GM12892 (cell line): Measurements from ENCODE around the gene CCL27. TPM values are rescaled to one million over a fixed set of nuclear protein-coding genes. Genes with fewer than 3 reads are reported as not detected.

Experiments
- DNase-seq: peaks from one replicate; pipeline ENCODE4 v3.0.0; 2011; ENCODE audit not compliant: insufficient read length
- FAIRE-seq: peaks from 2 replicates; lab custom pipeline; 2011; peaks lifted over from hg19 to GRCh38; lab: Jason Lieb, UNC
- POLR2A ChIP-seq: IDR thresholded peaks from 2 replicates; pipeline ENCODE4 v1.6.1; 2011; ENCODE audit warnings: low read depth, low read length, control low read depth
- POLR2AphosphoS5 ChIP-seq: IDR thresholded peaks from 2 replicates; pipeline ENCODE4 v1.6.1; 2011; ENCODE audit warnings: low read depth, low read length, control low read depth
- TAF1 ChIP-seq: IDR thresholded peaks from 2 replicates; pipeline ENCODE4 v1.6.1; 2011; ENCODE audit warnings: low read depth, mild to moderate bottlenecking, control low read depth, low read length, borderline replicate concordance
- polyA plus RNA-seq: library from polyadenylated mRNA; unstranded; fragments of >200 nt; gene quantifications from one replicate; pipeline ENCODE4 v1.2.1, GENCODE V29; 2012; ENCODE audit warnings: missing spikeins, inconsistent platforms; ENCODE audit not compliant: missing spikeins

CCL27 gene, protein sequence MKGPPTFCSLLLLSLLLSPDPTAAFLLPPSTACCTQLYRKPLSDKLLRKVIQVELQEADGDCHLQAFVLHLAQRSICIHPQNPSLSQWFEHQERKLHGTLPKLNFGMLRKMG
- polyA plus RNA-seq, result not detected

DNA sequence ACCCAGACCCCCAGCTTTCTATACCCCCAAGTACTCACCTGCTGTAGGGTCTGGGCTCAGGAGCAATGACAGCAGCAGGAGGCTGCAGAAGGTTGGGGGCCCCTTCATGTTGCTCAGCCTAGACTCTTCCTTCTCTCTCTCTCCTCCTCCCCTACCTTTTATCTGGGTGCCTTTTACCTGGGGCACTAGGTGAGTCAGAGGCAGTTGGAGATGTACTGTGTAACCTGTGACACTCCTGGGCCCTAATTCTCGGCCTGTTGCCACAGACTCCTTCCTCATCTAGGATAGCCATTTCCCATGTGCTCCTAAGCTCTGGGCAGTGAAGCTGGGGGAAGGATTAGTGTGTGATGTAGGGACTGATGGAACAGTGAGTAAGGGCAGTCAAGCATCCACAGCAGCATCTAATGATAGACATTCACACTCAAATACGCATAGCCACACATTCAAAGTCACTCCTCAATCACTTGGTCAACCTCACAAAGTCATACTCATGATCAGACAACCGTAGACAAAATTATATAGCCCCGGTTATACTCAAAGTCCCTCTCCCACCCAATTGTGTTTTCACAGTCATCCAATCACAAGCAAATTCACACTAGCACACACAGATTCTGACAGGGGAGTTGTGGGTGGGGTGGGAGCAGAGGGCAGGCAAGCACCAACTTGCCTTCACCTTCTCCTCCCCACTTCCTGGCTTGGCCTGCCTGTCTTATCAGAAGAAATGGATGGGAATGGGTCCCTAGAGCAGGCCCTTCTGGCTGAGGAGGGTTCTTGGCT is at the start of gene CCL27:
Gene CCL27 (minus strand): TSS at position 132 of the 777 bp plus-strand sequence. CDS start 24 bp downstream, at position 108.
- DNase-seq (no peak), FAIRE-seq (peak; percentile 21)

DNA sequence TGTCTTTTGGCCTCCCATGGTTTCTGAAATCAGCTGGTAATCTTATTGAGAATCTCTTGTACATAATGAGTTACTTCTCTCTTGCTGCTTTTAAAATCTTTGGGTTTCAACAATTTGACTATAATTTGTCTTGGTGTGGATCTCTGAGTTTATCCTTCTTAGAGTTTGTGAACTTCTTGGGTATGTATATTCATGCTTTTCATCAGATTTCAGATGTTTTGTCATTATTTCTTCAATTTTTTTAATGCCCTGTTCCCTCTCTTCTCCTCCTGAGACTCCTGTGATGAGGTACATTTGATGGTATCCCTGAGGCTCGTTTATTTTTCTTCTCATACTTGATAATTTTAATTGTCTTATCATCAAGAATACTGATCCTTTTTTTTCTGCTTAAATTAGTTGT is 49.7 kb upstream of the CCL27 start:
- TF ChIP-seq POLR2A (no peak), POLR2AphosphoS5 (no peak), TAF1 (no peak)
- FAIRE-seq (no peak), DNase-seq (no peak)

More for the DNA sequence above, at the start of gene CCL27:
- TF ChIP-seq TAF1 (no peak), POLR2A (no peak), POLR2AphosphoS5 (no peak)

DNA sequence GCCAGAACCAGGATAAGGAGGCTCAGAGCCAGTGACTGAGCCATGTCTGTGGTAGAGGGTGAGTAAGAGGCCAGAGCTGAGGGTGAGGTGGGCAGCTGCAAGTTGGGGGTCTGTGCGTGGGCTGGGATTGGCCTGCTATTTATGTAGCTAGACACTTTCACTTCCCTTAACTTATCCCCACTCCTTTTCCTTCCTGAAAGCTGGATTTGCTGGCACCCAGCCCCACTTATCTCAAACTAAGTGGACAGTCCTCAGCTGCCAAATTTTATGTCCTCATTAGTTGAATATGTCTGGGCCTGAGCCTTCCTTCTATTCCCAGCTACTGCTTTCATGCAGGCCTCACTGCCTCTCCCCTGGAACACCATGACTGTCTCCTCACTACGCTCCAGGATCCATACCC is 47.6 kb upstream of the CCL27 start, which contains the start of gene CCL21:
Gene CCL21 (minus strand): TSS at position 114 of the 400 bp plus-strand sequence. CDS start 70 bp downstream, at position 44.
- FAIRE-seq (no peak), DNase-seq (no peak)
- TF ChIP-seq POLR2AphosphoS5 (no peak), TAF1 (no peak), POLR2A (no peak)

DNA sequence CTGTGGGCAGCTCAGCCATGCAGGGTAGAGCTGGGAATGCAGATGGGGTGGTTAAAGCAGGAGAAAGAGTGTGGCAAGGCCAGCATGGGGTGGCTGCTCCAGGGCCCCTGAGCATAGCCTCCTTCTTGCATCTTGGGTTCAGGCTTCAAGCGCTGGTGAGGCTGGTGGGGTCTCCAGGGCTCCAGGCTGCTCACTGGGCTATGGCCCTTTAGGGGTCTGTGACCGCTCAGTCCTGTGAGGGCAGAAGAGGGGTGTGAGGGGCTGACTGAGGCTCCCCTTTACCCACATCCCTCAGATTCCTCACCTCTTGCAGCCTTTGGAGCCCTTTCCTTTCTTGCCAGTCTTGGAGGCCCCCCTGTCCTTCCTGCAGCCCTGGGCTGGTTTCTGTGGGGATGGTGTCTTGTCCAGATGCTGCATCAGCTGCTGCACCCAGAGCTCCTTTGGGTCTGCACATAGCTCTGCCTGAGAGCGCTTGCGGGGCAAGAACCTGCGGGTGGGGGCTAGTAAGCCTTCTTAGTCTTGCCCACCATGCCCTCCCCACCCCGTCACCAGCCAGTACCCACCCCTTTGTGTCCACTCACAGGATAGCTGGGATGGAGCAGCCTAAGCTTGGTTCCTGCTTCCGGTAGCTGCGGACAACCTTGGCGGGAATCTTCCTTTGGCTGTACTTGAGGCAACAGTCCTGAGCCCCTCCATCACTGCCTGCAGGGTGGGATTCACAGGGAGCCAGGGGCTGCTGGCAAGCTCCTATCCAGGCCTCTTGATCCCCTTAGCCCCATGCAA is 46.9 kb upstream of the CCL27 start:
- TF ChIP-seq POLR2A (no peak), POLR2AphosphoS5 (no peak), TAF1 (no peak)
- no peak for FAIRE-seq
- no peak for DNase-seq

DNA sequence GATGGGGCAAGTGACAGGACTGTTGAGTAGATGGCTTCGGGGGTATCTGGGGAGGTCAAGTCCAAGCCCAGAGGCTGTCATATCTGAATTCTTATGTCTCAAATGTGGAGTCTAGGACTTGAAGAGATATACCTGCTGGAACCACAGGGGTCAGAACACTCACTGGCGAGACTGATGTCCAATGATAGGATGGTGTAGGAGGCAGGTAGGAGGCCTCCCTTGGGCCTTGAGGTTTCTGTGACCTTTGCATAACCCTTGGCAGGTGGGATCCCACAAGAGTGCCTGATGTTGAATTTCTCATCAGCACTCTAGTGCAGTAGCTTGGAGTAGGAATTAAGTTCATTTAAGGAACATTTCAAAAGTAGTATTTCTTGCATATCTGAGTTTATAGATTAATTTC is 44.7 kb upstream of the CCL27 start:
- no peak for DNase-seq
- FAIRE-seq, result no peak
- TF ChIP-seq POLR2AphosphoS5 (no peak), TAF1 (no peak), POLR2A (no peak)

DNA sequence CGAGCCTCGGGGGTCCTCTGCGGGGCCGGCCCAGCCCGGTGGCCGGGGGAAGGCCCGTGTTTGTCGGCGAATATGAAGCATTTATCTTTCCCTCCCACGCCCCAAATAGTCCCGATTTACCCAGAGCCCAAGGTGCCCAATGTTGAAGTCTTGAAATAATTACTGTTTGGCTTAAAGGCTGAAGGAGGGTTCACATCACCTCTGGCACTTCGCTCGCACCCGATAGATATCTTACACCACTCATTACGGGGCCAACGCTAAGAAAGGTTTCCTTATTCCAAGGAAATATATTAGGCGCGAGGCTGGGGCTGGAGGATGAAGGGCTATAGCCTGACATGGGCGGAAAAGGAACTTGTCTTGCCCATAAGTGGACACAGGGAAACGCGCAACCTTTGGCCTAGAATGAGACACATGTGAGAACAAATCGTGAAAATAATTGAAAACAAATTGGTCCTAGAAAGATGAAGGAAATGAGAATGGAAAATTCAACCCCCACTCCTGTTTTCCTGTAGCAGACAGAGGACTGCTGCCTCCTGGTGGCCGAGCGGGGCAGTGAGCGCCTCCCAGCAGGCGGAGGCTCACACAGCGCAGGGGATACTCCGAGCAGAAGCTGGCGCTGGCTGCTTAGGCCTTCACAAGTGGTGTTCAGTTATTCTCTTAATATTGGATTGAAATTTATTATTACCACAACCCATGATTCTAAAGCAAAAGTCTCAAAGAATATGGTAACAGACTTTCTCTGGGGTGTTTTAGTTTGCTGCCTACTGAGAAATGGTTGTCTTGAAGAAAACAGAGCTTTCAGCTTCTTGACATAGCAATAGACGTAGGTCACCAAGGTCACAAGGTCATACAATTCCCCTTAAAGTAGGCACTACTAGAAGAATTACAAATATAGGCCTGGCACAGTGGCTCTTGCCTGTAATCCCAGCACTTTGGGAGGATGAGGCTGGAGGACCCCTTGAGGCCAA is 39.6 kb upstream of the CCL27 start:
- peak; percentile 64 for DNase-seq

DNA sequence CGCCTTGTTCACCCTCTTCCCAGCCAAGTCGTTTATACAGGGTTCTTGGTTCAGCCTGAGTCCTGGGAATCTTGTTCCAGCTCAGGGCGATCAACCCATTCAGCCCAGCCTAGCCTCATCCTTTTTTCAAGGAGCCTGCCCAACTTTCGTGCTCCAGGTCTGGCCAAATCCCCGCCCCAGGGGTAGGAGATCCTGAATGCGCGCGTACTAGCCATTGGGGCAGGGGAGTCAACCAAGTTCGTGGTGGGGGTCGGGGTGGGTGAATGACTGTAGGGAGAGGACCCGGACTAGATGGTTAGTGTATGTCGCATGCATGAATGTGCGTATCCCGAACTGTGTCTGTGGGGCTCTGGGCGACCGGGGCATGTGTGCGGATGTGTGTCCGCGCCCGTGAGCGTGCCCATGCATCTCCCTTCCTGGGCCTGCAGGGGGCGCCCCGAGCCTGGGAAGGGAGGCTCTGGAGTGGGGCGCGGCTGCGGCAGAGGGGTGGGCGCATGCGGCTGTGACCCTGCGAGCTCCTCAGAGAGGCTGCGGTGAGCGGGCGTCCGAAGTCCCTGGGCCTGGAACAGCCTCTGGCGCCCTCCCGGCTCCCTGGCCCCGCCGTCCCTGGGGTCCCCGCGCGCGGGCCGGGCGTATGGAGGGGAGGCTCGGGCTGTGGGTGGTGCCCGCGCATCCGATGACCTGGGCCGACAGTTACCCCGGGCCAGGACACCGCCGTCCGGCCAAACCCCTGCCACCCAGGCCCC is 38.7 kb upstream of the CCL27 start:
- DNase-seq, result peak; percentile 59
- no peak for FAIRE-seq
- no peak for TF ChIP-seq TAF1
- TF ChIP-seq POLR2A, result no peak
- TF ChIP-seq POLR2AphosphoS5, result no peak

More for the DNA sequence above, 39.6 kb upstream of the CCL27 start:
- peak; percentile 96 for FAIRE-seq
- no peak for TF ChIP-seq POLR2AphosphoS5
- no peak for TF ChIP-seq TAF1
- no peak for TF ChIP-seq POLR2A

DNA sequence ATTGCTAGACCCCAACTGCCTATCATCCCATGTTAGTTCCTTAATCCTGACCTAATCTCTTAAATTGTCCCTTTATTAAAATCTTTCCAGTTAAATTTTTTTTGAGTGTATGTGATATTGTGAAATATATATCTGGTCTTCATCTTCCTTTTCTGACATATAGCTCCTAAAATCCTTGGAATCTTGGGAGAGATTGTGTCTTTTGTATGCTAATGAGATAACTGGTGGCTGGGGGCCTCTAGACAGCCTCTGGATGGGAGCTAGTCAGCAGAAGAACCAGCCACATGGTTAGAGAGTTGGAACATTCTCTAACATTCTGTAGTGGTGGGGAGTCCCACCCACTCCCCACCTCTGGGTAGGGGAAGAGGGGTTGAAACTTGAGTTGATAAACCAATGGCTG is 32.4 kb upstream of the CCL27 start:
- TF ChIP-seq TAF1, result no peak
- TF ChIP-seq POLR2AphosphoS5, result no peak
- no peak for TF ChIP-seq POLR2A
- DNase-seq (no peak), FAIRE-seq (no peak)

DNA sequence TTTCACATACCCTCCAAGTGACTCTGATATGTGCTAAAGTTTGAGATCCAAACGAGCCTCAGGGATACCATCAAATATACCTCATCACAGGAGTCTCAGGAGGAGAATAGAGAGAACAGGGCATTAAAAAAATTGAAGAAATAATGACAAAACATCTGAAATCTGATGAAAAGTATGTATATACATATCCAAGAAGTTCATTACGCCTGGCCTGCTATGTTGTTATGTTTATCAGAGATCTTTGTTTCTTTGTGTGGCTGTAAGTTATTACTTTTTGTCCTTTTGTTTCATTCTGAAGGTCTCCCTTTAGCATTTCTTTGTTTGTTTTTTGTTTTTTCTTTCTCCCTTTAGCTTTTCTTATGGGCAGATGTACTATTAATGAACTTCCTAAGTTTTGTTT is 31.1 kb upstream of the CCL27 start:
- TF ChIP-seq POLR2A (no peak), TAF1 (no peak), POLR2AphosphoS5 (no peak)
- DNase-seq (no peak), FAIRE-seq (no peak)

DNA sequence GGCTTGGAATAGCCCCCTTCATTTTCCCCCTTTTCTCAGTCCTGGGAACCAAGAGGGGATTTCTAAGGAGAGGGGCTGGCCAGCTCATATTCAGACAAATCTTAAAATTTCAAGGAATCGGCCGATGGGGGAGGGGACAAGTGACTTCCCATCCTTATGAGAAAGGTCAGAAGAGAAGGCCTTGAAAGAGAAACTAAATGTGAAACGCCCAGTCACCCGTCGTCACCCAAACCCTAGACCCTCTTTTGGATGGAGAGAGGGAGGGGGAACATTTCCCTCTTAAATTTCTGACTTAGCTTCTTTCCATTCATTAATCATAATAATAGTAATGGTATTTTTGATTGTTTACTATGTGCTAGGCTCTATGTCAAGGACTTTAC is 29.5 kb upstream of the CCL27 start:
- DNase-seq (no peak), FAIRE-seq (no peak)
- TF ChIP-seq TAF1 (no peak), POLR2AphosphoS5 (no peak), POLR2A (no peak)
